Osteoblast (primary cell): ENCODE results near the gene SARDH. TPM values are rescaled to one million over a fixed set of nuclear protein-coding genes. Genes with fewer than 3 reads are reported as not detected.
A peak's percentile ranks its signal among the peaks of the same experiment; 100 is the strongest.

Source experiments
- DNase-seq: peaks from one replicate; pipeline ENCODE4 v3.0.0; 2011; ENCODE audit warnings: low spot score, mixed read lengths; ENCODE audit not compliant: insufficient read length; ENCODE audit errors: missing footprints
- H2AFZ ChIP-seq: 2 replicates; pipeline ENCODE4 v1.6.0; 2011; ENCODE audit warnings: mild to moderate bottlenecking, low read length
- H3K27ac ChIP-seq: 2 replicates; pipeline ENCODE4 v1.5.1; 2011; ENCODE audit warnings: mild to moderate bottlenecking, low read depth, low read length, moderate library complexity
- H3K27me3 ChIP-seq: 2 replicates; pipeline ENCODE4 v1.6.0; 2012; ENCODE audit warnings: mild to moderate bottlenecking, control low read depth, inconsistent platforms, low read length, moderate library complexity; ENCODE audit not compliant: insufficient read depth
- H3K36me3 ChIP-seq: 2 replicates; pipeline ENCODE4 v1.5.1; 2011; ENCODE audit warnings: mild to moderate bottlenecking, low read length, control low read depth, moderate library complexity; ENCODE audit not compliant: insufficient read depth
- H3K4me1 ChIP-seq: 2 replicates; pipeline ENCODE4 v1.5.1; 2011; ENCODE audit warnings: mild to moderate bottlenecking, low read length, control low read depth, moderate library complexity; ENCODE audit not compliant: insufficient read depth
- H3K4me2 ChIP-seq: 2 replicates; pipeline ENCODE4 v1.6.0; 2011; ENCODE audit warnings: mild to moderate bottlenecking, low read length; ENCODE audit not compliant: insufficient read depth
- H3K4me3 ChIP-seq: fragments of 200-600 bp; sonication (generic); 3 replicates; pipeline ENCODE4 v1.5.1; 2012; ENCODE audit warnings: mild to moderate bottlenecking, low read length, inconsistent platforms; ENCODE audit not compliant: insufficient read depth
- H3K79me2 ChIP-seq: 2 replicates; pipeline ENCODE4 v1.6.0; 2012; ENCODE audit warnings: mild to moderate bottlenecking, low read length, control low read depth, inconsistent platforms; ENCODE audit not compliant: insufficient read depth
- H3K9me3 ChIP-seq: 2 replicates; pipeline ENCODE4 v1.5.1; 2011; ENCODE audit warnings: low read depth, low read length, control low read depth
- H4K20me1 ChIP-seq: 2 replicates; pipeline ENCODE4 v1.6.0; 2012; ENCODE audit warnings: mild to moderate bottlenecking, low read length, control low read depth; ENCODE audit not compliant: insufficient read depth
- CTCF ChIP-seq: IDR thresholded peaks from 2 replicates; pipeline ENCODE4 v1.5.1; 2011; ENCODE audit warnings: mild to moderate bottlenecking, low read depth, low read length, moderate library complexity; ENCODE audit errors: extremely low read depth
- total RNA-seq: library from RNA; depleted of rRNA; stranded (reverse); fragments of >200 nt; gene quantifications from 2 replicates; pipeline ENCODE4 v1.2.3, GENCODE V29; 2012

The SARDH gene
- total RNA-seq, 1 donor = 5.4 TPM

GRCh38 chr9:133642708-133643361 lies 95.3 kb downstream of the SARDH start:
- no peak overlapping the region for H3K4me3 ChIP-seq
- no peak overlapping the region for H2AFZ ChIP-seq
- TF ChIP-seq CTCF = no peak
- no peak overlapping the region for H3K27ac ChIP-seq
- no peak overlapping the region for H3K4me2 ChIP-seq
- H3K79me2 ChIP-seq = no peaks in the 10 kb centered on the region
- no peaks in the 10 kb centered on the region for H3K9me3 ChIP-seq
- H3K4me1 ChIP-seq = no peaks in the 10 kb centered on the region
- DNase-seq = peak; percentile 47
- H3K36me3 ChIP-seq = no peaks in the 10 kb centered on the region
- peaks cover 7% of the 10 kb centered on the region for H3K27me3 ChIP-seq
- no peaks in the 10 kb centered on the region for H4K20me1 ChIP-seq

- Histone ChIP-seq H3K27ac (no peak overlapping the region), H4K20me1 (no peaks in the 10 kb centered on the region), H3K27me3 (peaks cover 7% of the 10 kb centered on the region), H2AFZ (no peak overlapping the region), H3K9me3 (no peaks in the 10 kb centered on the region), H3K79me2 (no peaks in the 10 kb centered on the region), H3K4me2 (no peak overlapping the region), H3K4me3 (no peak overlapping the region), H3K36me3 (no peaks in the 10 kb centered on the region), H3K4me1 (no peaks in the 10 kb centered on the region)
- no peak for TF ChIP-seq CTCF
- DNase-seq = peak; percentile 50
Measured at GRCh38 chr9:133641861-133642595, 96.1 kb downstream of the SARDH start.

GRCh38 chr9:133641396-133641655 lies 96.8 kb downstream of the SARDH start:
- no peaks in the 10 kb centered on the region for H3K9me3 ChIP-seq
- TF ChIP-seq CTCF = no peak
- no peaks in the 10 kb centered on the region for H4K20me1 ChIP-seq
- H2AFZ ChIP-seq = no peak overlapping the region
- H3K79me2 ChIP-seq = no peaks in the 10 kb centered on the region
- H3K27ac ChIP-seq = no peak overlapping the region
- no peak overlapping the region for H3K4me3 ChIP-seq
- no peaks in the 10 kb centered on the region for H3K36me3 ChIP-seq
- H3K4me2 ChIP-seq = no peak overlapping the region
- peak; percentile 63 for DNase-seq
- H3K27me3 ChIP-seq = peaks cover 7% of the 10 kb centered on the region
- H3K4me1 ChIP-seq = no peaks in the 10 kb centered on the region

GRCh38 chr9:133640580-133641395 lies 97.4 kb downstream of the SARDH start:
- no peaks in the 10 kb centered on the region for H3K79me2 ChIP-seq
- no peak for TF ChIP-seq CTCF
- peak; percentile 71 for DNase-seq
- no peak overlapping the region for H3K4me2 ChIP-seq
- no peak overlapping the region for H3K27ac ChIP-seq
- H4K20me1 ChIP-seq = no peaks in the 10 kb centered on the region
- H2AFZ ChIP-seq = no peak overlapping the region
- no peaks in the 10 kb centered on the region for H3K4me1 ChIP-seq
- H3K9me3 ChIP-seq = no peaks in the 10 kb centered on the region
- no peaks in the 10 kb centered on the region for H3K36me3 ChIP-seq
- H3K4me3 ChIP-seq = no peak overlapping the region
- H3K27me3 ChIP-seq = peaks cover 7% of the 10 kb centered on the region
